Left hindlimb (tissue), 1 donor: ENCODE results near the gene KLHL6.
"Not testable (repeated sequence)": the region's sequence is repeated elsewhere in the genome, so short reads cannot be mapped to it uniquely, and the experiment has no call there.

Experiments
- DNase-seq: peaks from one replicate; pipeline ENCODE4 v3.0.0-alpha.2; 2018

KLHL6 gene

DNA sequence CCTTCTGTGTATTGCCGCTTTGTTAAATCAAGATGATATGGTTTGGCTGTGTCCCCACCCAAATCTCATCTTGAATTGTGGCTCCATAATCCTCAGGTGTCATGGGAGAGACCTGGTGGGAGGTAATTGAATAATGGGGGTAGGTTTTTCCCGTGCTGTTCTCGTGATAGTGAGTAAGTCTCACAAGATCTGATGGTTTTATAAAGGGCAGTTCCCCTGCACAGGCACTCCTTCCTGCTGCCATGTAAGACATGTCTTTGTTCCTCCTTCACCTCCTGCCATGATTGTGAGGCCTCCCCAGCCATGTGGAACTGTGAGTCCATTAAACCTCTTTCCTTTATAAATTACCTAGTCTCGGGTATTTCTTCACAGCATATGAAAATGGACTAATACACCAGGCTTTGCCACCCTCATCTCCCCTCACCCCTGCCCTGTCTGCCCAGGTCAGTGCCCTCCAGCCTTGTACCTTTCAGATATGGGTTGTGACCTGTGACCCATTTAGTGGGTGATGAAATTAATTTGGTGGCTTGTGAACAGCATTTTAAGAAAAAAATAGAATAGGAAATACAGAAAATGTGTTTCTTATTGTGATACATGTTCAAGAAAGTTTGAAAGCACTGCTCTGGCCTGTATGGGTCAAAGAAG, 71.0 kb downstream of the KLHL6 start:
- no peak for DNase-seq

GRCh38 chr3:183481582-183481981, 73.9 kb downstream of the KLHL6 start:
- DNase-seq: no peak

DNA sequence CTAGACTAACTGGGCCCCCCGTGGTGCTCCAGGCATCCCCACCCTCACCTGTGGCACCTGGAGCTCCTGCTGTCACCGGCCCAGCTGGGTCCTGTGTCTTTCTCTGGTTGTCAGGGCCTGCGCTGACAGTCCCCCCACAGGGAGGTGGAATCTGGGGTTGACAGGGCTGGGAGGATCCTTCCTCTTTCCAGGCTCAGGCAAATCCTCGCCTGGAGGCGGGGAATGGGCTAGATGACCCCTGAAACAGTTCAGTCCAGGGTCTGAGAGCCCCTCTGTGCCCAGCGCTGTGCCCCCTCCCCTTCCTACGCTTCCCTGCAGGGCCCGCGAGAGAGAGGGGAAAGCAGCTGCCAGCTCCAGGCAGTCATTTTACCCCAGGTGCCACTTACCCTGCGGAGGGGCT, 77.0 kb downstream of the KLHL6 start:
- no peak for DNase-seq

- no peak for DNase-seq
Measured at GRCh38 chr3:183477801-183478456, 77.6 kb downstream of the KLHL6 start.

GRCh38 chr3:183475764-183476162, 79.7 kb downstream of the KLHL6 start:
- not testable (repeated sequence) for DNase-seq

GRCh38 chr3:183475016-183475763, 80.3 kb downstream of the KLHL6 start:
- DNase-seq: no peak

DNA sequence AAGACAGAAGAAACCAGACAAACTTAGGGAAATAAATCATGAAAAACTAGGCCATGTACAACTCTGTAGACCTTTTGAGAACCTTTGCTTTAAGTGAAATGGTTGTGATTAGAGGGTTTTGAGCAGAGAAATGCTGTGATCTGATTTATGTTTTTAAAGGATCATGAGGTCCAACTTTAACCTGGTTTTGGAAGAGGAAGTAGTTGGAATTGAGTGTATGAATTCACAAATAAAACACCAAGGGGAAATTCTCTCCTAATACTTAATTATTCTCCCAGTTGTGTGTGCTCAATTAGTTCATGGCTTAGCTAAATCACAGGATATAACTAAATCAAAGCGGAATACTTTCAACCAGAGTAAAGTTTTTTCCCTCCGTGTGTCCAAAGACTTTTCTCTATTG, 81.5 kb downstream of the KLHL6 start:
- DNase-seq: no peak

- no peak for DNase-seq
Measured at GRCh38 chr3:183472155-183472554, 83.4 kb downstream of the KLHL6 start.

GRCh38 chr3:183468424-183468823, 87.1 kb downstream of the KLHL6 start:
- no peak for DNase-seq

DNA sequence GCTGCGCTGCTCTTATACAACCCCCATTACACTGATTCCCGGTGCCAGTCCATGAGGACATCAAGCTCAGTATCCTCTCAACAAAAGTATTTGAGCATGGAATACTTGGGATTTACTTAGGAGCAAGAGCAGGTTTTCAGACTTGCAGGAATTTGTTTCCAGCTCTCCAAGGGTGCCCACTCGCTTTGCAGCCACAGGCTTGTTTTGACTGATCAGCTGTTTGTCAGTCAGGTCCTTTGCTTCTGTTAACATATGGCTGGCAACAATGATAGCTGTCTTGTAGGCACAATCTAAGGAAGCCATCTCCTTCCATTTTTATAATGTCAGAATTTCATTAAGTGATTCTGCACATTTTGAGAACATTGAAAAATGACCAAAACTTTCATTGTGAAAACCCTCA, 88.9 kb downstream of the KLHL6 start:
- no peak for DNase-seq

DNA sequence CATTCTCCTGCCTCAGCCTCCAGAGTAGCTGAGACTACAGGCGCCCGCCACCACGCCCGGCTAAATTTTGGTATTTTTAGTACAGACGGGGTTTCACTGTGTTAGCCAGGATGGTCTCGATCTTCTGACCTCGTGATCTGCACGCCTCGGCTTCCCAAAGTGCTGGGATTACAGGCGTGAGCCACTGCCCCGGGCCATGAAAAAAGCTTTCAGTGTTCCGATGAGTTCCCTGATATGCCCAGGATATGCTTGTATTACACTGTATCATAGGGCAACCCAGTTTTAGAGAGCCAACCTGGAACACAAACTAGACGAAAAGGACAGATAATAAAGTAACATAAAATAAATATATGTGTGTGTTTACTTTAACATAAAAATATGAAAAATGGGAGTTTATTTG, 89.8 kb downstream of the KLHL6 start:
- DNase-seq: not testable (repeated sequence)

DNA sequence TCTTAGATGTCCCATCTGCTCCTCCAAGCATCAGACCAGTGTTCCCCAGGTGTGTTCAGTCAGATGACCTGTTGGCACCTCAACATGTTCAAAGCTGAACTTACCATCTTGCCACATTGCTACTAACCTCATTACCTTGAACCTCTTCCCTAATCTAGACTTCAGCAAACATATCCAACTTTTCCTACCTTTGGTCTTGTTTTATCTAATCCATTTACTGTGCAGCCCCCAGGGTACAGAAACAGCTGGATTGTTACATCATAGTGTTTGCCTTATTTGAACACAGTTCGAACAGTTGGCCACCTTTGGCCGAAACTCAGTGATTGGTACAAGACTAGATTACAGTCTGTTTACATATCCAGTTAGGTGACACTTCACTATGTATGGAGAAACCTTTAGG, 91.0 kb downstream of the KLHL6 start:
- DNase-seq: no peak

GRCh38 chr3:183460081-183461055, 95.1 kb downstream of the KLHL6 start:
- no peak for DNase-seq

DNA sequence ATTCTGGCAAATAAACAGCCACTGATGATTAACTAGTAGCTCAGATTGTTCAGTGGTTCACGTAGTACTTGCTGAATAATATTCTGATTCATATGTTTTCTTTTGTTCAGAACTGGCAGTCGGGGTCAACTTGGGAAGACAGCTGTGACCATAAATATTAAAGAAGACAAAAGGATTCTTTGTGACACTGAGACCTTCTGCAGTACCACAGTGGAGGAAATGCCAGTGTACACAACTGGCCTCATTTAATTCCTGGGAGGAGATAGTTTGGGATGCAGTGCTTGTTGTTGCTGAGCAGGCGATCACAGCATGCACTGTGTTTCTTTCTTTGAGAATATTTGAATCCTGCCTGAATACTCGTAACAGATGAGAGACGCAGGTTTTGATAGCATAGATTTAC, 100.4 kb downstream of the KLHL6 start:
- DNase-seq: no peak

DNA sequence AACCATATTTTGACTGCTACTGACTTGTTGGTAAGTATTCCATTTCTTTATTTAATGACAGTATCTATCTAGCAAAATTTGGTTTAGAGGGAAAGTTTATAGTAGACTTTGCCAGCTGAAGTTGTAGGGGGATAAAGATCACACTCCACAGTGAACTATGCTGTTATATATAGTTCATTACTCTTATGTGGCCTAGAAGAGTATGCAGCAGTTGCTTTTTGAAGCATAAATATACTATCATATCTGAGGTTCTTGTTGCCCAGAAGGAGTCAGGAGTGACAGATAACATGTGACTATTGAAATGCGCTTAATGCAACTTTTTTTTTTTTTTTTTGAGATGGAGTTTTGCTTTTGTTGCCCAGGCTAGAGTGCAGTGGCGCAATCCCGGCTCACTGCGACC, 101.4 kb downstream of the KLHL6 start:
- DNase-seq: no peak

DNA sequence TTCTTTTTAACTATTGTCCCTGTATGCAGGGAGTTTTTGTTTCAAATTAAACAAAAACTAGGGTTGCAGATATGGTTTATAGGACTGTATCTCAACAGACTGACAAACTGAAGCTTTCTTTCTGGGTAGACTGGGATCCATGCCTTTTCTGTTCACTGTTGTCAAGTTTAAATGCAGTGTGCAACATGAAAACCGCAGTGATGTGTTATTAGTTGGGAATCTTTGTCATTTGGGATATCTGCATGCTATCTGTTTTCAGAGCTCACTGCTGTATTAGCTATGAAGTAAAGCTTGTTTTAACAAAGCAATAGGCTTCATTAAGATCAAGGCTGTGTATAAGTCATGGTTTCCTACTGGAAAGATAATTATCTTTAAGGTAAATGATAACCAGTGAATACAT, 105.7 kb downstream of the KLHL6 start:
- no peak for DNase-seq

- peak; percentile 45 for DNase-seq
Measured at GRCh38 chr3:183449391-183449790, 106.1 kb downstream of the KLHL6 start.

GRCh38 chr3:183448369-183449128, 107.0 kb downstream of the KLHL6 start:
- no peak for DNase-seq

GRCh38 chr3:183447206-183448001, 108.1 kb downstream of the KLHL6 start:
- DNase-seq: peak; percentile 92

DNA sequence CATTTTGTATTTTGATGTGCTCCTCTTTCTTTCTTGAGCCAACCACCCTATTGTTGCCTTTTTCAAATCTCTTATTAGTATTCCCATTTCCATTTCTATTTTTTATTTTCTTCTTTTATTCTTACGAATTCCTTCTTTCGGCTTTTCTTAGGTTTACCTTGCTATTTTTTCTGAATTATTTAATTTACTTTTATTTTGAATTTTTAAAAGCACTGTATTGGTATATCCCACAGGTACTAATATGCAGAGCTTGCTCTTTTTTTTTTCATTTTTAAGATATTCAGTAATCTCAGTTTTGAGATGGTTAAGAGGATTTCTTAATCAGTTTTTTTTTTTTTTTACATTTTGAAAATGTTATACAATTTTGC, 108.7 kb downstream of the KLHL6 start:
- DNase-seq: no peak

DNA sequence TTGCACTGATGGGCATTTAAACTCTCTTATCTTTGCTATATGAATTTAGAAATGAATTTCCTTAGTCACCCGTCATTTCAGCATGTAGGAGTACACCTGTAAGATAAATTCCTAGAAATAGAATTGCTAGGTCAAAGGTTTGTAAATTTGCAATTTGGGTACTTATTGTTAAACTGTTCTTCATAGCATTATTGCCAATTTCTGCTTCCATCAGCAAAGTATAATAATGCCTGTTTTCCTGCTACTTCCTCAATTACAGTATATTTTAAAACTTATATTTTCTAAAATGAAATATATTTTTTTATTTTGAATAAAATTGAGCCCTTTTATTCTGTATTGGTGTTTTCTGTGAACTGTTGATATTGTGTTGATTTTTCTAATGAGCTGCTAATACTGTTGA, 110.8 kb downstream of the KLHL6 start:
- no peak for DNase-seq
